SK-N-SH treated with all-trans-retinoic acid at 6 μM for 48 hours (cell line): ENCODE measurements around the gene FOXS1.

Source experiments
- BACH2 ChIP-seq: fragments of 250-450 bp; sonication (Bioruptor Pico); IDR thresholded peaks from 2 replicates; pipeline ENCODE4 v1.9.0; 2021; ENCODE audit warnings: mild to moderate bottlenecking, borderline replicate concordance
- CREB5 ChIP-seq: fragments of 250-450 bp; sonication (Bioruptor Pico); IDR thresholded peaks from 2 replicates; pipeline ENCODE4 v1.5.1; 2020; ENCODE audit warnings: low read depth, mild to moderate bottlenecking, moderate library complexity
- ESRRG ChIP-seq: fragments of 250-450 bp; sonication (Bioruptor Pico); IDR thresholded peaks from 2 replicates; pipeline ENCODE4 v1.6.1; 2021; ENCODE audit warnings: mild to moderate bottlenecking

GRCh38 chr20:31859266-31859997 is 14.0 kb upstream of the FOXS1 start:
- TF ChIP-seq BACH2 (no peak), ESRRG (CRISPR knock-in tag) (no peak), CREB5 (CRISPR knock-in tag) (no peak)
